Measurements from ENCODE around the gene EPHB2. TPM values are rescaled to one million over a fixed set of nuclear protein-coding genes. Genes with fewer than 3 reads are reported as not detected.

Gene EPHB2
- total and polyA plus RNA-seq, 2 of the 8 experiments (the other 6 are each of a cell fraction or from before 2014, with no cell fraction given): 15.8 to 17.2 TPM

DNA sequence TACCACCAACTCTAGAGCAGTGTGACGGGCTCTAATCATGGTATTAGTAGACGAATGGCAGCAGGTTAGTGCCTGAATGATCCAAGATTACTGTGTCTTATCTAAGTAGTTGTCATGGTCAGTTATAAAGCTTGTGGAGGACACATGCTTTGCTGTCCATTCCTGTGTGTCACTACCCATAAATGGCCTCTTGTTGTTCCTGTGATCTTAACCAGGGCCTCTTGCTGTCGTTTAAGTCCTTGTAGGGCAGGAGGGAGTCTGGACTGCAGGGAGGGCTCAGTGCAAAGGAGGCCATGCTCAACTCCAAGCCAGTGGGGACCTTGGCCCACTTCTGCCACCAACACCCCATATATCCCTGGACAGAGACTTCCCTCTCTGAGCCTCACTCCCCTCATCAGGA, 130.5 kb downstream of the EPHB2 start:
- Histone ChIP-seq H3K9ac (replicated peaks in 1 of 4; ENCODE audit: extremely low read depth in 1 of 4, low read depth in 3 of 4, low read length in 3 of 4) (no peak overlapping the region), H3K27me3 (replicated peaks in 1 of 4; ENCODE audit: control insufficient read depth in 3 of 4, extremely low read depth in 1 of 4, insufficient read depth in 3 of 4, low read length in 3 of 4) (no peaks in the 10 kb centered on the region), H2BK20ac (ENCODE audit: low read length) (no peak overlapping the region), H3K56ac (replicated peaks; ENCODE audit: insufficient read length, low read depth, low read length) (no peak overlapping the region), H3K4me3 (ENCODE audit: extremely low read depth in 1 of 4, insufficient read depth in 2 of 4, low read depth in 3 of 4, low read length in 4 of 4) (no peak overlapping the region), H2BK120ac (replicated peaks; ENCODE audit: low read depth, low read length) (no peak overlapping the region), H2BK15ac (ENCODE audit: low read length) (no peak overlapping the region), H2BK5ac (ENCODE audit: low read depth, low read length) (no peak overlapping the region), H2AFZ (ENCODE audit: low read length) (no peak overlapping the region), H3K23me2 (ENCODE audit: low read depth, low read length) (no peaks in the 10 kb centered on the region), H4K8ac (ENCODE audit: extremely low read depth, insufficient read depth, low read length) (no peak overlapping the region), H4K20me1 (replicated peaks in 1 of 2; ENCODE audit: control insufficient read depth in 1 of 2, insufficient read depth in 2 of 2, low read length in 2 of 2) (peaks cover 0 to 2% of the 10 kb centered on the region in 2 experiments), H2AK5ac (ENCODE audit: low read depth, low read length) (no peak overlapping the region), H3K4me1 (replicated peaks in 1 of 4; ENCODE audit: control insufficient read depth in 3 of 4, insufficient read depth in 4 of 4, low read length in 3 of 4) (peaks cover 0 to 2% (median 0%) of the 10 kb centered on the region in 4 experiments; a peak in 1 of 7 replicates), H3K79me1 (ENCODE audit: low read depth, low read length) (no peaks in the 10 kb centered on the region), H3K79me2 (ENCODE audit: control insufficient read depth in 1 of 2, insufficient read depth in 2 of 2, low read length in 2 of 2) (no peaks in the 10 kb centered on the region), H3K4ac (replicated peaks; ENCODE audit: insufficient read length, low read depth, low read length) (no peak overlapping the region), H3K27ac (ENCODE audit: low read depth, low read length) (no peak overlapping the region), H3K4me2 (ENCODE audit: insufficient read depth in 1 of 2, low read depth in 2 of 2, low read length in 2 of 2) (no peak overlapping the region), H3K18ac (ENCODE audit: extremely low read depth, low read length) (no peak overlapping the region), H4K5ac (ENCODE audit: insufficient read length, low read depth, low read length) (no peak overlapping the region), H3K36me3 (ENCODE audit: control insufficient read depth in 2 of 4, insufficient read depth in 4 of 4, low read length in 3 of 4) (no peaks in the 10 kb centered on the region), H4K91ac (replicated peaks; ENCODE audit: insufficient read length, low read length) (no peak overlapping the region), H3K9me3 (ENCODE audit: insufficient read depth in 2 of 2, low read depth in 1 of 2, low read length in 1 of 2) (no peaks in the 10 kb centered on the region), H2BK12ac (ENCODE audit: low read depth, low read length) (no peak overlapping the region), H3K14ac (ENCODE audit: insufficient read length) (no peak overlapping the region), H3K23ac (ENCODE audit: insufficient read length) (no peak overlapping the region)
- FAIRE-seq: no peak
- no peak for DNase-seq (ENCODE audit: low read depth in 1 of 2, low spot score in 2 of 2)
- no peak for TF ChIP-seq TAF1 (IDR thresholded peaks at IDR 0.05; ENCODE audit: low read depth, low read length)
- TF ChIP-seq EZH2 (IDR thresholded peaks at IDR 0.05; ENCODE audit: low read depth, low read length, severe bottlenecking): no peak
- TF ChIP-seq POU5F1 (IDR thresholded peaks at IDR 0.05; ENCODE audit: low read depth, low read length): no peak
- POLR2A ChIA-PET (ENCODE audit: partially characterized antibody): no interaction called here
- CTCF ChIA-PET (ENCODE audit: partially characterized antibody): no interaction called here
- WGBS, 2 experiments (ENCODE audit: extremely low coverage in 1 of 2, insufficient coverage in 1 of 2, insufficient read length in 1 of 2, insufficient replicate concordance in 2 of 2, low coverage in 1 of 2, low lambda C conversion rate in 2 of 2, missing lambda C conversion rate in 1 of 2): 90% methylated on average over 3 of the region's 3 CpGs; no CpG with 5 or more reads in 1 of the 2 experiments
